ENCODE results near the gene MT1A.
A peak's percentile ranks its signal among the peaks of the same experiment; 100 is the strongest.
"Not testable (repeated sequence)": the region's sequence is repeated elsewhere in the genome, so short reads cannot be mapped to it uniquely, and the experiment has no call there.

The MT1A gene

GRCh38 chr16:56669005-56669839 lies 30.8 kb downstream of the MT1A start, which contains the start of gene MT1H:
Gene MT1H (plus strand): TSS chr16:56669814. CDS start chr16:56669885, 71 bp downstream.
- DNase-seq (ENCODE audit: low read depth in 1 of 2, low spot score in 1 of 2): no peak
- Histone ChIP-seq H3K27me3 (ENCODE audit: insufficient read depth, poor library complexity, severe bottlenecking) (peaks cover 45% of the 10 kb centered on the region), H3K27ac (replicated peaks) (no peak within 1 kb of the TSS), H3K4me3 (replicated peaks; ENCODE audit: insufficient read depth, low read length) (no peak within 1 kb of the TSS)
- TF ChIP-seq REST (IDR thresholded peaks at IDR 0.05; ENCODE audit: insufficient replicate concordance, low read depth) (no peak), CTCF (IDR thresholded peaks at IDR 0.05; ENCODE audit: insufficient read depth, low read length) (no peak), GABPA (IDR thresholded peaks at IDR 0.05; ENCODE audit: low read depth) (no peak), SPI1 (IDR thresholded peaks at IDR 0.05; ENCODE audit: borderline replicate concordance, low read depth) (no peak), POLR2AphosphoS5 (IDR thresholded peaks at IDR 0.05; ENCODE audit: low read depth) (no peak)

- no peak overlapping the region for H3K27ac ChIP-seq (replicated peaks)
- no peak overlapping the region for H3K4me3 ChIP-seq (replicated peaks; ENCODE audit: insufficient read depth, low read length)
- TF ChIP-seq SPI1 (IDR thresholded peaks at IDR 0.05; ENCODE audit: borderline replicate concordance, low read depth) (peak; percentile 43), CTCF (IDR thresholded peaks at IDR 0.05; ENCODE audit: insufficient read depth, low read length) (no peak), REST (IDR thresholded peaks at IDR 0.05; ENCODE audit: insufficient replicate concordance, low read depth) (no peak), POLR2AphosphoS5 (IDR thresholded peaks at IDR 0.05; ENCODE audit: low read depth) (no peak), GABPA (IDR thresholded peaks at IDR 0.05; ENCODE audit: low read depth) (no peak)
- DNase-seq (ENCODE audit: low read depth in 1 of 2, low spot score in 1 of 2): peak in 1 of 2 experiments; percentile 13
- H3K27me3 ChIP-seq (ENCODE audit: insufficient read depth, poor library complexity, severe bottlenecking): peaks cover 45% of the 10 kb centered on the region
These were observed 31.6 kb downstream of the MT1A start for GRCh38 chr16:56669840-56670619.

GRCh38 chr16:56670620-56670934 lies 32.1 kb downstream of the MT1A start:
- TF ChIP-seq GABPA (IDR thresholded peaks at IDR 0.05; ENCODE audit: low read depth) (no peak), REST (IDR thresholded peaks at IDR 0.05; ENCODE audit: insufficient replicate concordance, low read depth) (no peak), POLR2AphosphoS5 (IDR thresholded peaks at IDR 0.05; ENCODE audit: low read depth) (no peak), SPI1 (IDR thresholded peaks at IDR 0.05; ENCODE audit: borderline replicate concordance, low read depth) (no peak), CTCF (IDR thresholded peaks at IDR 0.05; ENCODE audit: insufficient read depth, low read length) (no peak)
- no peak for DNase-seq (ENCODE audit: low read depth in 1 of 2, low spot score in 1 of 2)
- H3K27ac ChIP-seq (replicated peaks): no peak overlapping the region
- peaks cover 44% of the 10 kb centered on the region for H3K27me3 ChIP-seq (ENCODE audit: insufficient read depth, poor library complexity, severe bottlenecking)
- no peak overlapping the region for H3K4me3 ChIP-seq (replicated peaks; ENCODE audit: insufficient read depth, low read length)

GRCh38 chr16:56671691-56672090 lies 33.2 kb downstream of the MT1A start:
- H3K27ac ChIP-seq (replicated peaks); H3K4me3 ChIP-seq (replicated peaks; ENCODE audit: insufficient read depth, low read length); DNase-seq (ENCODE audit: low read depth in 1 of 2, low spot score in 1 of 2): not testable (repeated sequence)
- H3K27me3 ChIP-seq (ENCODE audit: insufficient read depth, poor library complexity, severe bottlenecking): peaks cover 49% of the 10 kb centered on the region

GRCh38 chr16:56672171-56672570 lies 33.7 kb downstream of the MT1A start:
- H3K27ac ChIP-seq (replicated peaks); DNase-seq (ENCODE audit: low read depth in 1 of 2, low spot score in 1 of 2); H3K4me3 ChIP-seq (replicated peaks; ENCODE audit: insufficient read depth, low read length): not testable (repeated sequence)
- H3K27me3 ChIP-seq (ENCODE audit: insufficient read depth, poor library complexity, severe bottlenecking): peaks cover 46% of the 10 kb centered on the region
